Esophagus muscularis mucosa (tissue), 3 donors: ENCODE measurements around the gene PARK7.

ENCODE experiments used
- POLR2AphosphoS5 ChIP-seq, 2 donors: sonication (generic); formaldehyde crosslinking; IDR thresholded peaks; one replicate each; pipeline ENCODE4 v1.6.1; 2017; ENCODE audit warnings: antibody characterized with exemption in 2 of 2
- TF ChIP-seq, protein P1 (sequence below), 3 experiments: fragments of 200-600 bp in 2 of 3; fragments of 450-650 bp in 1 of 3; sonication (generic) in 2 of 3; IDR thresholded peaks; one replicate each; pipeline ENCODE4 v1.5.1; 2017 to 2019; ENCODE audit warnings: antibody characterized with exemption in 3 of 3, mild to moderate bottlenecking in 2 of 3, moderate library complexity in 1 of 3

GRCh38 chr1:7942214-7942921 is 19.1 kb upstream of the PARK7 start:
- TF ChIP-seq, protein P1, sequence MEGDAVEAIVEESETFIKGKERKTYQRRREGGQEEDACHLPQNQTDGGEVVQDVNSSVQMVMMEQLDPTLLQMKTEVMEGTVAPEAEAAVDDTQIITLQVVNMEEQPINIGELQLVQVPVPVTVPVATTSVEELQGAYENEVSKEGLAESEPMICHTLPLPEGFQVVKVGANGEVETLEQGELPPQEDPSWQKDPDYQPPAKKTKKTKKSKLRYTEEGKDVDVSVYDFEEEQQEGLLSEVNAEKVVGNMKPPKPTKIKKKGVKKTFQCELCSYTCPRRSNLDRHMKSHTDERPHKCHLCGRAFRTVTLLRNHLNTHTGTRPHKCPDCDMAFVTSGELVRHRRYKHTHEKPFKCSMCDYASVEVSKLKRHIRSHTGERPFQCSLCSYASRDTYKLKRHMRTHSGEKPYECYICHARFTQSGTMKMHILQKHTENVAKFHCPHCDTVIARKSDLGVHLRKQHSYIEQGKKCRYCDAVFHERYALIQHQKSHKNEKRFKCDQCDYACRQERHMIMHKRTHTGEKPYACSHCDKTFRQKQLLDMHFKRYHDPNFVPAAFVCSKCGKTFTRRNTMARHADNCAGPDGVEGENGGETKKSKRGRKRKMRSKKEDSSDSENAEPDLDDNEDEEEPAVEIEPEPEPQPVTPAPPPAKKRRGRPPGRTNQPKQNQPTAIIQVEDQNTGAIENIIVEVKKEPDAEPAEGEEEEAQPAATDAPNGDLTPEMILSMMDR (IDR thresholded peaks at IDR 0.05): peak in 2 of 3 experiments; percentile 12 to 52
- no peak for TF ChIP-seq POLR2AphosphoS5 (IDR thresholded peaks at IDR 0.05)
